Epithelial cell of proximal tubule (primary cell): ENCODE data around the gene TRNT1. TPM values are rescaled to one million over a fixed set of nuclear protein-coding genes. Genes with fewer than 3 reads are reported as not detected.
A peak's percentile ranks its signal among the peaks of the same experiment; 100 is the strongest.

Experiments used
- DNase-seq: peaks from one replicate; pipeline ENCODE4 v3.0.0-alpha.2; 2011; ENCODE audit warnings: low read depth
- H3K4me3 ChIP-seq: 2 replicates; pipeline ENCODE4 v1.5.1; 2011; ENCODE audit warnings: low read depth, mild to moderate bottlenecking, low read length
- CTCF ChIP-seq: conservative IDR thresholded peaks from 2 replicates; pipeline ENCODE4 v1.5.1; 2012; ENCODE audit warnings: low read depth, mild to moderate bottlenecking, low read length
- total RNA-seq: library from RNA; depleted of rRNA; stranded (reverse); fragments of >200 nt; gene quantifications from 2 replicates; pipeline ENCODE4 v1.2.3, GENCODE V29; 2015

The TRNT1 gene
- total RNA-seq, 1 donor from 2014 or later, result 21.2 TPM

- H3K4me3 ChIP-seq, result peak overlapping the region; percentile 90
- no peak for DNase-seq
- no peak for TF ChIP-seq CTCF
Measured at GRCh38 chr3:3177861-3178497, 51.2 kb downstream of the TRNT1 start.

GRCh38 chr3:3178498-3179328 lies 52.0 kb downstream of the TRNT1 start:
- no peak for DNase-seq

GRCh38 chr3:3179407-3180094 lies 52.8 kb downstream of the TRNT1 start, which contains the start of gene CRBN:
Gene CRBN (minus strand): TSS chr3:3179691. CDS start chr3:3179687, 4 bp downstream.
- peak; percentile 22 for DNase-seq
- peak; percentile 95 for TF ChIP-seq CTCF
- peak within 1 kb of the TSS; percentile 90 for H3K4me3 ChIP-seq

More at GRCh38 chr3:3178498-3179328, 52.0 kb downstream of the TRNT1 start:
- peak overlapping the region; percentile 90 for H3K4me3 ChIP-seq
- no peak for TF ChIP-seq CTCF

- DNase-seq, result no peak
- no peak overlapping the region for H3K4me3 ChIP-seq
- no peak for TF ChIP-seq CTCF
Measured at GRCh38 chr3:3180456-3180855, 53.7 kb downstream of the TRNT1 start.

GRCh38 chr3:3184876-3185275 lies 58.1 kb downstream of the TRNT1 start:
- TF ChIP-seq CTCF, result no peak
- no peak overlapping the region for H3K4me3 ChIP-seq
- DNase-seq, result no peak

GRCh38 chr3:3189102-3189727 lies 62.5 kb downstream of the TRNT1 start:
- DNase-seq, result no peak
- no peak overlapping the region for H3K4me3 ChIP-seq
- TF ChIP-seq CTCF, result no peak
